GM12878 (cell line): ENCODE results near the gene ACVR1. TPM values are rescaled to one million over a fixed set of nuclear protein-coding genes. Genes with fewer than 3 reads are reported as not detected.

Experiments
- ASH2L ChIP-seq: fragments of 300-600, 200-600 bp; sonication (generic); IDR thresholded peaks from 2 replicates; pipeline ENCODE4 v1.6.1; 2017; ENCODE audit warnings: low read depth, mild to moderate bottlenecking, borderline replicate concordance
- CEBPB ChIP-seq, 2 experiments: fragments of 150-350 bp in 1 of 2; IDR thresholded peaks; 2 replicates each; pipeline ENCODE4 v1.6.1; 2012 to 2014; ENCODE audit warnings: low read depth in 2 of 2, low read length in 2 of 2, borderline replicate concordance in 1 of 2, inconsistent platforms in 1 of 2
- CHD1 ChIP-seq: IDR thresholded peaks from 2 replicates; pipeline ENCODE4 v1.6.1; 2012; ENCODE audit warnings: low read depth, low read length, improper control_type of control experiment
- CHD2 ChIP-seq: IDR thresholded peaks from 2 replicates; pipeline ENCODE4 v1.6.1; 2011; ENCODE audit warnings: low read depth, low read length, improper control_type of control experiment, borderline replicate concordance
- CREB1 ChIP-seq: IDR thresholded peaks from 2 replicates; pipeline ENCODE4 v1.6.1; 2012; ENCODE audit warnings: low read depth, mild to moderate bottlenecking, inconsistent platforms
- CREM ChIP-seq: IDR thresholded peaks from 2 replicates; pipeline ENCODE4 v1.6.1; 2014; ENCODE audit warnings: antibody characterized with exemption, low read depth
- EGR1 ChIP-seq, 2 experiments: IDR thresholded peaks; 1 replicate in 1 of 2; 2 replicates in 1 of 2; pipeline ENCODE4 v1.6.1; 2011 to 2012; ENCODE audit warnings: low read depth in 2 of 2, low read length in 2 of 2, borderline replicate concordance in 1 of 2, mild to moderate bottlenecking in 1 of 2, moderate library complexity in 1 of 2
- FOXK2 ChIP-seq: fragments of 450-650 bp; IDR thresholded peaks from 2 replicates; pipeline ENCODE4 v1.6.1; 2017; ENCODE audit warnings: mild to moderate bottlenecking, moderate library complexity
- IKZF2 ChIP-seq, 2 experiments: fragments of 450-650 bp; IDR thresholded peaks; 2 replicates each; pipeline ENCODE4 v1.6.1; 2017; ENCODE audit warnings: mild to moderate bottlenecking in 2 of 2, moderate library complexity in 2 of 2
- KDM1A ChIP-seq: fragments of 200-600 bp; sonication (generic); IDR thresholded peaks from 2 replicates; pipeline ENCODE4 v1.6.1; 2016; ENCODE audit warnings: borderline replicate concordance
- MYB ChIP-seq: fragments of 150-350 bp; IDR thresholded peaks from 2 replicates; pipeline ENCODE4 v1.6.1; 2014; ENCODE audit warnings: mild to moderate bottlenecking, low read depth, low read length, borderline replicate concordance
- NR2F1 ChIP-seq: fragments of 450-650 bp; conservative IDR thresholded peaks from 2 replicates; pipeline ENCODE4 v1.6.1; 2017; ENCODE audit warnings: mild to moderate bottlenecking
- PAX5 ChIP-seq: IDR thresholded peaks from 2 replicates; pipeline ENCODE4 v1.6.1; 2011; ENCODE audit warnings: low read depth, low read length, borderline replicate concordance
- POU2F2 ChIP-seq: IDR thresholded peaks from 3 replicates; pipeline ENCODE4 v1.6.1; 2011; ENCODE audit warnings: low read depth, mild to moderate bottlenecking, low read length, borderline replicate concordance
- RAD21 ChIP-seq: IDR thresholded peaks from 2 replicates; pipeline ENCODE4 v1.6.1; 2011; ENCODE audit warnings: mild to moderate bottlenecking, low read depth, low read length, moderate library complexity; ENCODE audit not compliant: insufficient read depth
- RELA ChIP-seq: fragments of 450-650 bp; IDR thresholded peaks from 2 replicates; pipeline ENCODE4 v1.8.0; 2014; ENCODE audit warnings: borderline replicate concordance; ENCODE audit not compliant: partially characterized antibody
- RUNX3 ChIP-seq: IDR thresholded peaks from 2 replicates; pipeline ENCODE4 v1.6.1; 2012; ENCODE audit warnings: low read length, inconsistent platforms
- SP1 ChIP-seq: IDR thresholded peaks from one replicate; pipeline ENCODE4 v1.6.1; 2011; ENCODE audit warnings: low read depth, low read length
- SREBF1 ChIP-seq: IDR thresholded peaks from 2 replicates; pipeline ENCODE4 v1.6.1; 2012; ENCODE audit warnings: mild to moderate bottlenecking, low read length
- SUZ12 ChIP-seq: fragments of 200-600 bp; sonication (generic); IDR thresholded peaks from one replicate; pipeline ENCODE4 v1.6.1; 2018; ENCODE audit warnings: antibody characterized with exemption, mild to moderate bottlenecking; ENCODE audit not compliant: unreplicated experiment
- TBL1XR1 ChIP-seq: IDR thresholded peaks from 2 replicates; pipeline ENCODE4 v1.6.1; 2012; ENCODE audit warnings: low read depth, low read length, improper control_type of control experiment
- TCF3 ChIP-seq: IDR thresholded peaks from 2 replicates; pipeline ENCODE4 v1.6.1; 2012; ENCODE audit warnings: low read depth, mild to moderate bottlenecking, low read length, borderline replicate concordance; ENCODE audit not compliant: insufficient read depth
- WRNIP1 ChIP-seq: IDR thresholded peaks from 2 replicates; pipeline ENCODE4 v1.6.1; 2011; ENCODE audit warnings: low read depth, low read length, improper control_type of control experiment, borderline replicate concordance
- ZNF217 ChIP-seq: fragments of 450-650 bp; IDR thresholded peaks from 2 replicates; pipeline ENCODE4 v1.6.1; 2017; ENCODE audit warnings: antibody characterized with exemption, mild to moderate bottlenecking
- ZNF274 ChIP-seq: IDR thresholded peaks from one replicate; pipeline ENCODE4 v1.8.0; 2011; ENCODE audit not compliant: insufficient read length, insufficient read depth
- ZNF687 ChIP-seq: fragments of 450-650 bp; IDR thresholded peaks from 2 replicates; pipeline ENCODE4 v1.6.1; 2017; ENCODE audit warnings: mild to moderate bottlenecking, moderate library complexity
- polyA plus RNA-seq, 11 experiments: library from polyadenylated mRNA; depleted of rRNA in 4 of 11; unstranded in 6 of 11; stranded (reverse) in 5 of 11; fragments of >200 nt; fragmentation: Nextera tagmentation in 4 of 11; fragmentation: Illumina TruSeq in 1 of 11; extraction: Ambion mirVana in 4 of 11; extraction: Trizol in 1 of 11; gene quantifications; 1 replicate in 1 of 11; 2 replicates in 10 of 11; pipeline versions ENCODE4 v1.2.1 to v1.2.3, GENCODE V29; 2011 to 2016; ENCODE audit warnings: inconsistent platforms in 2 of 11, missing spikeins in 2 of 11, low read depth in 1 of 11
- total RNA-seq, 4 experiments: library from RNA; depleted of rRNA in 3 of 4; stranded (reverse); fragments of >200 nt in 3 of 4; fragmentation: Illumina TruSeq in 1 of 4; extraction: Trizol in 1 of 4; gene quantifications; 2 replicates each; pipeline versions ENCODE4 v1.2.1 to v1.2.3, GENCODE V29; 2013 to 2021
- TF ChIP-seq, protein P1 (sequence below): fragments of 450-650 bp; IDR thresholded peaks from 2 replicates; pipeline ENCODE4 v1.6.1; 2017; ENCODE audit warnings: mild to moderate bottlenecking
- TF ChIP-seq, protein P2 (sequence below): IDR thresholded peaks from 2 replicates; pipeline ENCODE4 v1.6.1; 2011; ENCODE audit warnings: low read depth, low read length, improper control_type of control experiment, borderline replicate concordance

Gene ACVR1
- total and polyA plus RNA-seq, 10 of the 15 experiments (the other 5 are each of a cell fraction or from before 2014, with no cell fraction given) = 0.06 to 0.24 (median 0.14) TPM; not detected in 4

GRCh38 chr2:157743051-157743450 is 133.1 kb downstream of the ACVR1 start (continued):
- TF ChIP-seq, protein P1, sequence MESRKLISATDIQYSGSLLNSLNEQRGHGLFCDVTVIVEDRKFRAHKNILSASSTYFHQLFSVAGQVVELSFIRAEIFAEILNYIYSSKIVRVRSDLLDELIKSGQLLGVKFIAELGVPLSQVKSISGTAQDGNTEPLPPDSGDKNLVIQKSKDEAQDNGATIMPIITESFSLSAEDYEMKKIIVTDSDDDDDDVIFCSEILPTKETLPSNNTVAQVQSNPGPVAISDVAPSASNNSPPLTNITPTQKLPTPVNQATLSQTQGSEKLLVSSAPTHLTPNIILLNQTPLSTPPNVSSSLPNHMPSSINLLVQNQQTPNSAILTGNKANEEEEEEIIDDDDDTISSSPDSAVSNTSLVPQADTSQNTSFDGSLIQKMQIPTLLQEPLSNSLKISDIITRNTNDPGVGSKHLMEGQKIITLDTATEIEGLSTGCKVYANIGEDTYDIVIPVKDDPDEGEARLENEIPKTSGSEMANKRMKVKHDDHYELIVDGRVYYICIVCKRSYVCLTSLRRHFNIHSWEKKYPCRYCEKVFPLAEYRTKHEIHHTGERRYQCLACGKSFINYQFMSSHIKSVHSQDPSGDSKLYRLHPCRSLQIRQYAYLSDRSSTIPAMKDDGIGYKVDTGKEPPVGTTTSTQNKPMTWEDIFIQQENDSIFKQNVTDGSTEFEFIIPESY = no peak
- no peak for TF ChIP-seq ZNF687
- peak; percentile 78; the same call in 1 of the 2 replicates for TF ChIP-seq PAX5
- TF ChIP-seq CHD1 = no peak
- no peak for TF ChIP-seq CEBPB (IDR thresholded peaks at IDR 0.05; ENCODE audit: borderline replicate concordance in 1 of 2, low read depth in 2 of 2, low read length in 2 of 2)
- no peak for TF ChIP-seq RELA
- TF ChIP-seq, protein P2, sequence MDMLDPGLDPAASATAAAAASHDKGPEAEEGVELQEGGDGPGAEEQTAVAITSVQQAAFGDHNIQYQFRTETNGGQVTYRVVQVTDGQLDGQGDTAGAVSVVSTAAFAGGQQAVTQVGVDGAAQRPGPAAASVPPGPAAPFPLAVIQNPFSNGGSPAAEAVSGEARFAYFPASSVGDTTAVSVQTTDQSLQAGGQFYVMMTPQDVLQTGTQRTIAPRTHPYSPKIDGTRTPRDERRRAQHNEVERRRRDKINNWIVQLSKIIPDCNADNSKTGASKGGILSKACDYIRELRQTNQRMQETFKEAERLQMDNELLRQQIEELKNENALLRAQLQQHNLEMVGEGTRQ = no peak
- no peak for TF ChIP-seq KDM1A
- no peak for TF ChIP-seq WRNIP1
- no peak for TF ChIP-seq POU2F2
- no peak for TF ChIP-seq SP1
- TF ChIP-seq CHD2 = no peak
- peak; percentile 76 for TF ChIP-seq NR2F1
- no peak for TF ChIP-seq SREBF1
- no peak for TF ChIP-seq ZNF217
- TF ChIP-seq CREM = no peak
- TF ChIP-seq CREB1 = no peak
- TF ChIP-seq RUNX3 = peak; percentile 92
- no peak for TF ChIP-seq TCF3
- no peak for TF ChIP-seq ZNF274
- TF ChIP-seq RAD21 = no peak
- TF ChIP-seq TBL1XR1 = 0 out of 2 replicates have a peak, but pooled peaks have one; percentile 39
- no peak for TF ChIP-seq FOXK2
- no peak for TF ChIP-seq ASH2L
- TF ChIP-seq IKZF2 (IDR thresholded peaks at IDR 0.05) = no peak
- TF ChIP-seq SUZ12 = no peak
- TF ChIP-seq MYB = no peak
- no peak for TF ChIP-seq EGR1 (IDR thresholded peaks at IDR 0.05; ENCODE audit: borderline replicate concordance in 1 of 2, low read depth in 2 of 2, low read length in 2 of 2)
